Amniotic stem cell (primary cell): ENCODE measurements around the gene DNASE1L2.

Source experiments
- DNase-seq: peaks from one replicate; lab custom pipeline; 2025; lab: John Stamatoyannopoulos, UW

The DNASE1L2 gene

GRCh38 chr16:2287916-2288547 lies 51.8 kb downstream of the DNASE1L2 start:
- DNase-seq, result no peak
